IPS DF 6.9 (cell line): ENCODE measurements around the gene HEPACAM2.

Experiments used
- DNase-seq: peaks from one replicate; pipeline ENCODE4 v3.0.0-alpha.2; 2013; ENCODE audit warnings: low read depth, low spot score
- H3K27ac ChIP-seq: one replicate; pipeline ENCODE4 v1.5.1; 2013; ENCODE audit warnings: low read length, control low read depth
- H3K27me3 ChIP-seq: 2 replicates; pipeline ENCODE4 v1.6.1; 2013; ENCODE audit warnings: mild to moderate bottlenecking, low read length; ENCODE audit not compliant: control insufficient read depth, insufficient read depth
- H3K36me3 ChIP-seq: 2 replicates; pipeline ENCODE4 v1.6.1; 2013; ENCODE audit warnings: low read length; ENCODE audit not compliant: control insufficient read depth, insufficient read depth
- H3K4me1 ChIP-seq: 2 replicates; pipeline ENCODE4 v1.6.1; 2013; ENCODE audit warnings: low read length; ENCODE audit not compliant: control insufficient read depth, insufficient read depth
- H3K4me3 ChIP-seq: 2 replicates; pipeline ENCODE4 v1.5.1; 2013; ENCODE audit warnings: mild to moderate bottlenecking, low read length
- H3K9me3 ChIP-seq: 2 replicates; pipeline ENCODE4 v1.6.1; 2013; ENCODE audit warnings: low read length, inconsistent platforms; ENCODE audit not compliant: control insufficient read depth, insufficient read depth
- WGBS: extraction: QIAGEN DNeasy Blood & Tissue Kit; methylation state at CpG from one replicate; pipeline ENCODE4 v1.1.7; 2013; ENCODE audit warnings: mixed read lengths, missing lambda C conversion rate; ENCODE audit not compliant: insufficient read length, insufficient coverage; 5-methylcytosine and 5-hydroxymethylcytosine counted together

The HEPACAM2 gene

DNA sequence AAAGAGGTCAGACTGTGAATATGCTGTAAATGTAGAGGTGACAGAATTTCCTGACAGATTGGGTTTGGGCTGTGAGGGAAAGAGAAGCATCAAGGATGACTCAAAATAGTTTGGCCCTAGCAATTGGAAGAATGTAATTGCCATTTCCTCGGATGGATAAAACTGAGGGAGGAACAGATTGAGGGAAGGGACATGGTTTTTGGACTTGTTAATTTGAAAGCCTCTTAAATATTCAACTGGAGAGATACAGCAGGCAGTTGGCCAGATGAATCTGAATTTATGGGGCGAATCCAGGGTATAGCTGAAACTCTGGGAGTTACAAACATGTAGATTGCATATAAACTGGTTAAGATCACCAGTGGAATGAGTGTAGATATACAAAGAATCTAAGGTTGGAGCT lies 9.3 kb upstream of the HEPACAM2 start:
- Histone ChIP-seq H3K4me1 (no peaks in the 10 kb centered on the region), H3K9me3 (no peaks in the 10 kb centered on the region), H3K4me3 (no peak overlapping the region), H3K27me3 (no peaks in the 10 kb centered on the region), H3K36me3 (no peaks in the 10 kb centered on the region), H3K27ac (no peak overlapping the region)
- no peak for DNase-seq
- WGBS: no CpG with 5 or more reads among the region's 2 CpGs

- Histone ChIP-seq H3K27me3 (no peaks in the 10 kb centered on the region), H3K4me3 (peak overlapping the region; percentile 87; the same call in 1 of the 2 replicates), H3K4me1 (no peaks in the 10 kb centered on the region), H3K36me3 (no peaks in the 10 kb centered on the region), H3K27ac (no peak overlapping the region), H3K9me3 (no peaks in the 10 kb centered on the region)
- no peak for DNase-seq
- no CpG with 5 or more reads among the region's 8 CpGs for WGBS
These were observed 6.4 kb upstream of the HEPACAM2 start for GRCh38 chr7:93232673-93233018.

DNA sequence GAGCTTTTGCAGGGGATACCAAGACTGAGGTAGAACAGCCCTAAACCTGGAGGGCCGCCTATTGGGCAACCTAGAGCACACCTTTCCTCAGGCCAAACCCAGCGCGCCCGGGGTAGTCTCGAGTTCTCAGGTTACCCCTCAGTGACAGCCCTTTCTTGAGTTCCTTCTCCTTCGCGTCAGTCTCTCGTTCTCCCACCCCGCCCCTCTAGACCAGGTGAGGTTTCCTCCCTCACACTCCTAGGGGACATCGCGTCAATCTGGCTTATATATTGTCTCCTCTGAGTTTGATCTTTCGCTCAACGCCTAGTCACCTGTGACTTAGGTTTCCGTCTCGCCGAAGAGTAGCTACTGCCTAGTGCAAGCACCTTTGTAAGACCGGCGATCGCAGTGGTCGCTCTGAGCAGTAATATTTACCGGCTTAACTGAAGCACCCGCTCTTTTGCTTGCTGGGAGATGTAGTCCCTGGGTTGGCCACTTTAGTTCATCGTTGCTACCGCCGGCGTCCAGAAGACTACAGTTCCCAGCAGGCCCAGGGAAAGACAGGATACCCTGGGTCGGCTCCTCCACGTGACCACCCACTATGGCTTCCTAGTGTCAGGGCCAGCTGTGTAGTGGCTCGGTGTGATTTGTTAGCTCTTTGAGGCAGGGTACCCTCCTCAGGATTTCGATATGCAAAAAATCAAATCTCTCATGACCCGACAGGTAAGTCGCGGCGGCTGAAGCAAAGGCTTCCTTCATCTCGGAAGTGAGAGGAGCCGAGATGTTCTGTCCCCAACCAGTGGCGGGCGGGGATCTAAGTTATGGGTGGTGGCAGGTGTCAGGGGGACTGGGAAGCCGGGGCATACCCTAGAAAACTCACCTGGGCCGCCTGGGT lies 5.8 kb upstream of the HEPACAM2 start, which contains the start of gene VPS50:
VPS50 (plus strand) TSS at position 568 of the 874 bp plus-strand sequence; CDS start at position 670, 102 bp downstream.
- H3K36me3 ChIP-seq: no peaks in the 10 kb centered on the region
- H3K9me3 ChIP-seq: no peaks in the 10 kb centered on the region
- no peaks in the 10 kb centered on the region for H3K4me1 ChIP-seq
- no CpG with 5 or more reads among the region's 40 CpGs for WGBS
- no peaks in the 10 kb centered on the region for H3K27me3 ChIP-seq
- H3K4me3 ChIP-seq: peak within 1 kb of the TSS; percentile 87
- peak; percentile 89 for DNase-seq
- no peak within 1 kb of the TSS for H3K27ac ChIP-seq

- no CpG with 5 or more reads among the region's 5 CpGs for WGBS
- DNase-seq: no peak
- no peak overlapping the region for H3K27ac ChIP-seq
These were observed 5.0 kb upstream of the HEPACAM2 start for GRCh38 chr7:93231259-93231658.

DNA sequence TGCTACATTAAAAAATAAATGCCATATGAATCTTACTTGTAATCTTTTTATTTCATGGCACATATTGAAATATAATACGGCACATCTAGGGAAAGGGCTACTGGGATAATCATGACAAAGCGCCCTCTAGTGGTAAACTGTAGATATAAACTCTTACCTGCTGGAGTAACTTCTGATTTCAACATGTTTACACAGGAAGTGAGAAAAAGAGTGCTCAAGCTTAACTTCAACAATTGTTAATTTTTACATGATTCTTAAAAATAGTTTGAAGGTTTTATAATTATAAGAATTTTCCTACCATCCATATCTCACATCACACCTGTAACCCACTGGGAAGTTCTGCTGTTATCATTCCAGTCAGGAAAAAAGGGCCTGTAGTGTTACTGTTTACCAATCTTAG lies 2.0 kb upstream of the HEPACAM2 start:
- H3K27me3 ChIP-seq: no peaks in the 10 kb centered on the region
- no peaks in the 10 kb centered on the region for H3K4me1 ChIP-seq
- no peak overlapping the region for H3K4me3 ChIP-seq
- no peaks in the 10 kb centered on the region for H3K9me3 ChIP-seq
- no peak for DNase-seq
- H3K27ac ChIP-seq: no peak overlapping the region
- WGBS: no CpG with 5 or more reads among the region's 2 CpGs
- no peaks in the 10 kb centered on the region for H3K36me3 ChIP-seq

More at GRCh38 chr7:93231259-93231658, 5.0 kb upstream of the HEPACAM2 start:
- Histone ChIP-seq H3K4me3 (peak overlapping the region; percentile 87; the same call in 1 of the 2 replicates), H3K9me3 (no peaks in the 10 kb centered on the region), H3K4me1 (no peaks in the 10 kb centered on the region), H3K27me3 (no peaks in the 10 kb centered on the region), H3K36me3 (no peaks in the 10 kb centered on the region)

GRCh38 chr7:93219868-93220267 lies 6.4 kb downstream of the HEPACAM2 start:
- H3K27me3 ChIP-seq: no peaks in the 10 kb centered on the region
- no peak overlapping the region for H3K27ac ChIP-seq
- no peaks in the 10 kb centered on the region; the same call in 1 of the 2 replicates for H3K4me1 ChIP-seq
- DNase-seq: no peak
- H3K4me3 ChIP-seq: no peak overlapping the region
- no peaks in the 10 kb centered on the region for H3K9me3 ChIP-seq
- H3K36me3 ChIP-seq: no peaks in the 10 kb centered on the region
- WGBS: no CpG with 5 or more reads among the region's 1 CpG

DNA sequence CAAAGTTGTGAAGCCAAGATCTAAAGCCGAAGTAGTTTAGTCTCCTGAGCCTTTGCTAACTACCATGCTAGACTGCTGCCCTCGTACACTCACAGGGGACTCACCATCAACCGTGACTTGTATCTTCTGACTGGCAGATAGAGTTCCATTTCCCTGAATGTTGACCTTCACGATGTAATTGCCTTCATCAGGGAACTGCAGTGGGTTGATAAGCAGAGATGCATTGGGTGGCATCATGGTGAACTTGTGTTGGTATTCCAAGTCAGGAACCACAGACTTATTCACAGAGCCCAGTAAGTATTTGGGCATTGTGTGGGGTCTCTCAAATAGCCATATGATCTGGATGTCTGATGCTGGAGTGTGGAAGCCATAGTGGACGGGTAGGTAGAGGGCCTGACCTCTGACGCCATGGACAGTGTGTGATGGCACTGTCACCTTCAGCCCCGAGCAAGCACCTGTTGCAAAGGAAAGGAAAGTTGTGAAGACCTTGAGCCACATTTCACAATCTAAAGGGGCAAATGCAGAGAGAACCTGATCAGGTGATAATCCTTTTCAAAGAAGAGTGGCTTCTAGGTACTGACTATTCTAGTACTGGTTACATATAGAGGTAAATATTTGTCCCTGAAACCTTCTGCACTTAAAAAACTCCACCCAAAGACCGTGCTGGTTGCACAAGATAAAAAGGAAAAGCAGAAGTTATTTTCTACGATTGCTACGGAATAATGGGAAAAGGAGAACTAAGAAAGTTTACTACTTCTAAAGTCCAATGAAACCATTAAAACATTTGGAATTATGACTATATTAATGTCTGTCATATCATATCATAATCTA lies 7.1 kb downstream of the HEPACAM2 start:
- Histone ChIP-seq H3K4me1 (no peaks in the 10 kb centered on the region; the same call in 1 of the 2 replicates), H3K36me3 (no peaks in the 10 kb centered on the region), H3K27ac (no peak overlapping the region), H3K4me3 (no peak overlapping the region), H3K9me3 (no peaks in the 10 kb centered on the region), H3K27me3 (no peaks in the 10 kb centered on the region)
- WGBS: no CpG with 5 or more reads among the region's 10 CpGs
- no peak for DNase-seq

DNA sequence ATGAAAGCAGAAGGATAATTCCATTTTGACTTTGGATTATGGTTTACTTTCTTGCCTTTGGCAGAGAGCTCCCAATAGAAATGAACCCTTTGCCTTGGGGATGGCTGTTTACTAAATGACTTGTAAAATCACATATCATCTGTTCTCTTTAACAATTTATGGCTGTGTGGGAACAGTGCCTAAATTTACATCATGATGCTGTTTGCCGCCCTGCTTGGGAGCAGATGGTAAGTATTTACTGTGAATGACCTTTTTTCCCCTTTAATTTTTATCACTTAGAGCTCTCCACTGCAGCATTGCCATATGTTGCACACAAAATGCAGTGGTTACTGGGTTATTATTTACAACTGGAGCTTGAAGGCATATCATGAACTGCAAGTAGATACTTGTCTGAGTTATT lies 13.4 kb downstream of the HEPACAM2 start:
- no CpG with 5 or more reads among the region's 1 CpG for WGBS
- Histone ChIP-seq H3K27ac (no peak overlapping the region), H3K4me3 (no peak overlapping the region), H3K27me3 (no peaks in the 10 kb centered on the region), H3K36me3 (no peaks in the 10 kb centered on the region), H3K4me1 (no peaks in the 10 kb centered on the region; the same call in 1 of the 2 replicates), H3K9me3 (no peaks in the 10 kb centered on the region)
- no peak for DNase-seq

DNA sequence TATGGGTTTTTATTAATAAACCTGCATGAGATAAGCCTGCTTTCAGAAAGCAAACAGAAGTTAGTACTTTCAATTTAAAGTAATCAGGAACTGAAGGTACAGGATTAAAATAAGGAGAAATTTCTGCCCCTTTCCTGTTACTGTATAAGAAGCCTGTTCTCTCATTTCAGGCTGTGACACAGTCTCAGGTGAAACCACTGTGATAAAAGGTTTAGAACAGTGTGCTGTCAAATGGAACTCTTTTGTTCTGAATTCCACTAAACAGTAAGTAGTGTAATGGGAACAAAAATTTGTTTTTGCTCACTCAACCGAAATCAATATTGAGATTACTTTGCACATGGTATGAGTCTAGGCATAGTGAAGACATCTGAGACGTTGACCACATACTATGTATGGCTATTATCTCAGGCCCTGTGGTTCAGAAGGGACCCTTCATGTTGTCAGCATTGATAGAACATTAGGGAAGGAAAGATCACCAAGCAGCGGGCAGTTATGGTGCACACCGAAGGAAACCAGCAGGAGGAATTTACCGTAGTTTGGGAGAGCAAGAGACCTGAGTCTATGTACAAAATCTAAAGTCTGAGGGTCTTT lies 14.9 kb downstream of the HEPACAM2 start:
- Histone ChIP-seq H3K36me3 (no peaks in the 10 kb centered on the region), H3K27me3 (no peaks in the 10 kb centered on the region), H3K27ac (no peak overlapping the region), H3K9me3 (no peaks in the 10 kb centered on the region), H3K4me1 (no peaks in the 10 kb centered on the region; the same call in 1 of the 2 replicates), H3K4me3 (no peak overlapping the region)
- WGBS: no CpG with 5 or more reads among the region's 5 CpGs
- DNase-seq: no peak

- no peaks in the 10 kb centered on the region for H3K36me3 ChIP-seq
- no peaks in the 10 kb centered on the region for H3K4me1 ChIP-seq
- no CpG with 5 or more reads among the region's 2 CpGs for WGBS
- H3K27ac ChIP-seq: no peak overlapping the region
- DNase-seq: no peak
- no peaks in the 10 kb centered on the region for H3K9me3 ChIP-seq
- H3K27me3 ChIP-seq: no peaks in the 10 kb centered on the region
- no peak overlapping the region for H3K4me3 ChIP-seq
These were observed 21.2 kb downstream of the HEPACAM2 start for GRCh38 chr7:93205046-93205445.
